Measurements from ENCODE around the gene BTBD16. TPM values are rescaled to one million over a fixed set of nuclear protein-coding genes. Genes with fewer than 3 reads are reported as not detected.

BTBD16 gene
- total and polyA plus RNA-seq, 2 of the 4 experiments (the other 2 are of a cell fraction), result not detected

GRCh38 chr10:122331615-122332446, 60.7 kb downstream of the BTBD16 start:
- in situ Hi-C loops (cut with MboI; ENCODE audit: low sequenced_read_pairs) (no loop called here), dilution Hi-C loops (cut with HindIII; ENCODE audit: low sequenced_read_pairs, unreplicated experiment) (no loop called here), intact Hi-C loops (cut with micrococcal nuclease) (no loop called here)
- H2BK5ac ChIP-seq (ENCODE audit: low read depth, low read length, poor library complexity, severe bottlenecking), result no peak overlapping the region
- no peak overlapping the region for H3K18ac ChIP-seq (ENCODE audit: low read depth, low read length)
- no peak overlapping the region for H3K14ac ChIP-seq (replicated peaks; ENCODE audit: low read depth, low read length)
- H3K4me3 ChIP-seq (ENCODE audit: insufficient read depth, low read depth, low read length), result no peak overlapping the region
- BruUV-seq (replicated peaks), result no TSS peak
- peaks cover 23% of the 10 kb centered on the region for H3K27me3 ChIP-seq (ENCODE audit: control insufficient read depth, insufficient read depth, low read length)
- no peak overlapping the region for H2AK5ac ChIP-seq (ENCODE audit: low read depth, low read length)
- H3K4me1 ChIP-seq (ENCODE audit: control insufficient read depth, insufficient read depth, low read length), result no peaks in the 10 kb centered on the region
- ChIA-PET POLR2A (ENCODE audit: unreplicated experiment) (no interaction called here), CTCF (no interaction called here)
- no peak overlapping the region for H3K9ac ChIP-seq (ENCODE audit: low read depth, low read length)
- no peaks in the 10 kb centered on the region for H3K79me1 ChIP-seq (ENCODE audit: low read depth in 1 of 2, low read length in 2 of 2)
- TF ChIP-seq FOS (IDR thresholded peaks at IDR 0.05; ENCODE audit: low read depth, low read length), result no peak
- TF ChIP-seq CTCF (conservative IDR thresholded peaks at IDR 0.05; ENCODE audit: low read depth, low read length), result no peak
- TF ChIP-seq, protein P1, sequence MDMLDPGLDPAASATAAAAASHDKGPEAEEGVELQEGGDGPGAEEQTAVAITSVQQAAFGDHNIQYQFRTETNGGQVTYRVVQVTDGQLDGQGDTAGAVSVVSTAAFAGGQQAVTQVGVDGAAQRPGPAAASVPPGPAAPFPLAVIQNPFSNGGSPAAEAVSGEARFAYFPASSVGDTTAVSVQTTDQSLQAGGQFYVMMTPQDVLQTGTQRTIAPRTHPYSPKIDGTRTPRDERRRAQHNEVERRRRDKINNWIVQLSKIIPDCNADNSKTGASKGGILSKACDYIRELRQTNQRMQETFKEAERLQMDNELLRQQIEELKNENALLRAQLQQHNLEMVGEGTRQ (IDR thresholded peaks at IDR 0.05; ENCODE audit: low read depth, low read length), result no peak
- TF ChIP-seq RCOR1 (IDR thresholded peaks at IDR 0.05; ENCODE audit: insufficient replicate concordance, low read length), result no peak
- no peak for TF ChIP-seq RAD21 (IDR thresholded peaks at IDR 0.05; ENCODE audit: low read length)
- TF ChIP-seq, protein P2, sequence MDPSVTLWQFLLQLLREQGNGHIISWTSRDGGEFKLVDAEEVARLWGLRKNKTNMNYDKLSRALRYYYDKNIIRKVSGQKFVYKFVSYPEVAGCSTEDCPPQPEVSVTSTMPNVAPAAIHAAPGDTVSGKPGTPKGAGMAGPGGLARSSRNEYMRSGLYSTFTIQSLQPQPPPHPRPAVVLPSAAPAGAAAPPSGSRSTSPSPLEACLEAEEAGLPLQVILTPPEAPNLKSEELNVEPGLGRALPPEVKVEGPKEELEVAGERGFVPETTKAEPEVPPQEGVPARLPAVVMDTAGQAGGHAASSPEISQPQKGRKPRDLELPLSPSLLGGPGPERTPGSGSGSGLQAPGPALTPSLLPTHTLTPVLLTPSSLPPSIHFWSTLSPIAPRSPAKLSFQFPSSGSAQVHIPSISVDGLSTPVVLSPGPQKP (IDR thresholded peaks at IDR 0.05; ENCODE audit: borderline replicate concordance, low read depth, low read length), result no peak
- TF ChIP-seq MAFK (IDR thresholded peaks at IDR 0.05; ENCODE audit: low read depth, low read length), result no peak
- TF ChIP-seq BHLHE40 (IDR thresholded peaks at IDR 0.05; ENCODE audit: low read depth, low read length), result no peak
- no peak for TF ChIP-seq POLR2A (IDR thresholded peaks at IDR 0.05; ENCODE audit: low read depth, low read length)
- no peak for TF ChIP-seq MAZ (IDR thresholded peaks at IDR 0.05; ENCODE audit: borderline replicate concordance, low read depth, low read length)
- no peak for TF ChIP-seq SMC3 (IDR thresholded peaks at IDR 0.05; ENCODE audit: low read depth, low read length)
- no peak for TF ChIP-seq NFE2L2 (IDR thresholded peaks at IDR 0.05; ENCODE audit: low read depth, low read length)
- no peak for TF ChIP-seq CHD1 (IDR thresholded peaks at IDR 0.05; ENCODE audit: low read depth, low read length)
- TF ChIP-seq CEBPB (IDR thresholded peaks at IDR 0.05; ENCODE audit: low read depth, low read length), result no peak
- no peak for TF ChIP-seq MXI1 (IDR thresholded peaks at IDR 0.05; ENCODE audit: borderline replicate concordance, low read depth, low read length)
- no peak for TF ChIP-seq RFX5 (IDR thresholded peaks at IDR 0.05; ENCODE audit: low read depth, low read length)
- no peaks in the 10 kb centered on the region for H4K20me1 ChIP-seq (ENCODE audit: insufficient read depth, low read length)
- no peak for ATAC-seq (ENCODE audit: low read depth)
- no peaks in the 10 kb centered on the region for H3K9me3 ChIP-seq (ENCODE audit: control insufficient read depth, insufficient read depth, low read length)
- H3K56ac ChIP-seq (ENCODE audit: extremely low read depth, insufficient read depth, low read length), result no peak overlapping the region
- H3K4ac ChIP-seq (ENCODE audit: low read depth, low read length), result no peak overlapping the region
- H2BK20ac ChIP-seq (ENCODE audit: low read depth, low read length), result no peak overlapping the region
- no peak overlapping the region for H2AFZ ChIP-seq (replicated peaks; ENCODE audit: low read length, poor library complexity)
- DNase-seq, result no peak
- no peak overlapping the region for H4K91ac ChIP-seq (ENCODE audit: insufficient read depth, low read depth, low read length)
- no peak overlapping the region for H3K23ac ChIP-seq (ENCODE audit: low read depth, low read length)
- no peak overlapping the region for H3K4me2 ChIP-seq (ENCODE audit: low read depth, low read length)
- H2BK120ac ChIP-seq (ENCODE audit: low read depth, low read length), result no peak overlapping the region
- no peak overlapping the region for H4K5ac ChIP-seq (ENCODE audit: low read depth, low read length)
- H2AK9ac ChIP-seq (replicated peaks; ENCODE audit: low read depth, low read length, poor library complexity), result no peak overlapping the region
- no peaks in the 10 kb centered on the region for H3K9me1 ChIP-seq (ENCODE audit: insufficient read depth, low read length)
- H2BK15ac ChIP-seq (ENCODE audit: low read depth, low read length), result no peak overlapping the region
- H3K27ac ChIP-seq (ENCODE audit: insufficient read depth, low read length), result no peak overlapping the region
- 43% methylated on average over 5 of the region's 16 CpGs; no CpG with 5 or more reads in 1 of the 2 experiments for WGBS, 2 experiments (ENCODE audit: extremely low coverage in 2 of 2, insufficient read length in 1 of 2)
- H3K36me3 ChIP-seq (ENCODE audit: control insufficient read depth, insufficient read depth, low read length), result no peaks in the 10 kb centered on the region
- no peak overlapping the region for H4K8ac ChIP-seq (ENCODE audit: low read depth in 2 of 2, low read length in 2 of 2)

Measured in IMR-90 (cell line).